ENCODE measurements around the gene VWA8. TPM values are rescaled to one million over a fixed set of nuclear protein-coding genes. Genes with fewer than 3 reads are reported as not detected.

The VWA8 gene
- total RNA-seq (2014; rRNA removed) = 6.9 and 8.4 TPM in 2 replicates
- polyA plus RNA-seq (2012) = 2.9 TPM

- peak; percentile 73 for DNase-seq (ENCODE audit: low read depth)
Measured at GRCh38 chr13:41960637-41961465, at the start of gene VWA8. TSS of gene VWA8 (minus strand) at chr13:41961109. CDS start at chr13:41961015, 94 bp downstream.

GRCh38 chr13:42009057-42009456 lies 48.1 kb upstream of the VWA8 start:
- DNase-seq (ENCODE audit: low read depth) = no peak

GRCh38 chr13:42007844-42008243 lies 46.9 kb upstream of the VWA8 start:
- peak; percentile 37 for DNase-seq (ENCODE audit: low read depth)

- no peak for DNase-seq (ENCODE audit: low read depth)
Measured at GRCh38 chr13:42002066-42002465, 41.2 kb upstream of the VWA8 start.

GRCh38 chr13:42001580-42001979 lies 40.7 kb upstream of the VWA8 start:
- peak; percentile 66 for DNase-seq (ENCODE audit: low read depth)

- no peak for DNase-seq (ENCODE audit: low read depth)
Measured at GRCh38 chr13:42000846-42001245, 39.9 kb upstream of the VWA8 start.

- DNase-seq (ENCODE audit: low read depth) = no peak
Measured at GRCh38 chr13:41997396-41997795, 36.5 kb upstream of the VWA8 start.

GRCh38 chr13:41995946-41996345 lies 35.0 kb upstream of the VWA8 start:
- peak; percentile 43 for DNase-seq (ENCODE audit: low read depth)

GRCh38 chr13:41995336-41995735 lies 34.4 kb upstream of the VWA8 start:
- no peak for DNase-seq (ENCODE audit: low read depth)

GRCh38 chr13:41994696-41995095 lies 33.8 kb upstream of the VWA8 start:
- no peak for DNase-seq (ENCODE audit: low read depth)

- DNase-seq (ENCODE audit: low read depth) = no peak
Measured at GRCh38 chr13:41991936-41992335, 31.0 kb upstream of the VWA8 start.

- no peak for DNase-seq (ENCODE audit: low read depth)
Measured at GRCh38 chr13:41988244-41988643, 27.3 kb upstream of the VWA8 start.

GRCh38 chr13:41985788-41986508 lies 25.0 kb upstream of the VWA8 start:
- DNase-seq (ENCODE audit: low read depth) = peak; percentile 75

- peak; percentile 18 for DNase-seq (ENCODE audit: low read depth)
Measured at GRCh38 chr13:41981951-41982715, 21.2 kb upstream of the VWA8 start.

GRCh38 chr13:41978007-41978406 lies 17.1 kb upstream of the VWA8 start:
- no peak for DNase-seq (ENCODE audit: low read depth)

- DNase-seq (ENCODE audit: low read depth) = no peak
Measured at GRCh38 chr13:41976476-41976875, 15.6 kb upstream of the VWA8 start.

- DNase-seq (ENCODE audit: low read depth) = no peak
Measured at GRCh38 chr13:41974262-41974900, 13.5 kb upstream of the VWA8 start.

GRCh38 chr13:41973247-41973741 lies 12.4 kb upstream of the VWA8 start:
- no peak for DNase-seq (ENCODE audit: low read depth)

GRCh38 chr13:41971848-41972247 lies 10.9 kb upstream of the VWA8 start:
- no peak for DNase-seq (ENCODE audit: low read depth)

- DNase-seq (ENCODE audit: low read depth) = no peak
Measured at GRCh38 chr13:41970918-41971317, 10.0 kb upstream of the VWA8 start.

GRCh38 chr13:41970022-41970421 lies 9.1 kb upstream of the VWA8 start:
- DNase-seq (ENCODE audit: low read depth) = no peak

Measured in LHCN-M2 (cell line).